Measurements from ENCODE around the gene SCAI.
"Not testable (repeated sequence)": the region's sequence is repeated elsewhere in the genome, so short reads cannot be mapped to it uniquely, and the experiment has no call there.

The SCAI gene

GRCh38 chr9:125085703-125086477 is 57.4 kb downstream of the SCAI start:
- TF ChIP-seq CTCF (IDR thresholded peaks at IDR 0.05; ENCODE audit: borderline replicate concordance, insufficient read depth, low read depth, low read length) = no peak
- H3K4me3 ChIP-seq (ENCODE audit: low read depth, low read length) = no peak overlapping the region

- not testable (repeated sequence) for H3K4me3 ChIP-seq (ENCODE audit: low read depth, low read length)
These were observed 61.1 kb downstream of the SCAI start for GRCh38 chr9:125082197-125082596.

- not testable (repeated sequence) for H3K4me3 ChIP-seq (ENCODE audit: low read depth, low read length)
These were observed 62.5 kb downstream of the SCAI start for GRCh38 chr9:125080797-125081196.

- no peak for TF ChIP-seq CTCF (IDR thresholded peaks at IDR 0.05; ENCODE audit: borderline replicate concordance, insufficient read depth, low read depth, low read length)
- no peak overlapping the region for H3K4me3 ChIP-seq (ENCODE audit: low read depth, low read length)
These were observed 63.4 kb downstream of the SCAI start for GRCh38 chr9:125079931-125080330.

DNA sequence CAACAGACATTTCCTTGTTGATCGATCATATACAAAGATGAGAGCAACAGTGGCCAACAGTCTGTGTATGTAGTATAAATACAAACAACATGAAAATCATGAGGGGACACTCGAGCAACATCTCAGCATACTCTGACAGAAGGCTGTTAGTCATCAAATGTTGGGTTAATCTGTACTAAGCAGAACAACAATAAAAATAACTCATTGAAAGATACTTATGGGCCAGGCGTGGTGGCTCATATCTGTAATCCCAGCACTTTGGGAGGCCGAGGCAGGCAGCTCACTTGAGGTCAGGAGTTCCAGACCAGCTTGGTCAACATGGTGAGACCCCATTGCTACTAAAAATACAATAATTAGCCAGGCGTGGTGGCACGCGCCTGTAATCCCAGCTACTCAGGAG is 67.3 kb downstream of the SCAI start:
- no peak for TF ChIP-seq CTCF (IDR thresholded peaks at IDR 0.05; ENCODE audit: borderline replicate concordance, insufficient read depth, low read depth, low read length)
- no peak overlapping the region for H3K4me3 ChIP-seq (ENCODE audit: low read depth, low read length)

- H3K4me3 ChIP-seq (ENCODE audit: low read depth, low read length) = no peak overlapping the region
- no peak for TF ChIP-seq CTCF (IDR thresholded peaks at IDR 0.05; ENCODE audit: borderline replicate concordance, insufficient read depth, low read depth, low read length)
These were observed 68.4 kb downstream of the SCAI start for GRCh38 chr9:125074976-125075375.

GRCh38 chr9:125066839-125067619 is 76.3 kb downstream of the SCAI start:
- TF ChIP-seq CTCF (IDR thresholded peaks at IDR 0.05; ENCODE audit: borderline replicate concordance, insufficient read depth, low read depth, low read length) = no peak
- no peak overlapping the region for H3K4me3 ChIP-seq (ENCODE audit: low read depth, low read length)

DNA sequence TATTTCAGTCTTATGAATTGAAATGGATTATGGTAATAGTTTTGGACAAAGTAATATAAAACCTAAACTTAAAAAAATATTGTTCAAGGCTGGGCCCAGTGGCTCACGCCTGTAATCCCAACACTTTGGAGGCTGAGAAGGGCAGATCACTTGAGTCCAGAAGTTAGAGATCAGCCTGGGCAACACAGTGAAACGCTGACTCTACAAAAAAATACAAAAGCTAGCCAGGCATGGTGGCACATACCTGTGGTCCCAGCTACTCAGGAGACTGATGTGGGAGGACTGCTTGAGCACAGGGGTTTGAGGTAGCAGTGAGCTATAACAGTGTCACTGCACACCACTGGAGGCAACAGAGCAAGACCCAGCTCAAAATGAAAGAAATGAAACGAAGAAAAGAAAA is 81.9 kb downstream of the SCAI start:
- H3K4me3 ChIP-seq (ENCODE audit: low read depth, low read length) = no peak overlapping the region
- TF ChIP-seq CTCF (IDR thresholded peaks at IDR 0.05; ENCODE audit: borderline replicate concordance, insufficient read depth, low read depth, low read length) = no peak
